Left cardiac atrium (tissue), 4 donors: Measurements from ENCODE around the gene C12orf75. TPM values are rescaled to one million over a fixed set of nuclear protein-coding genes. Genes with fewer than 3 reads are reported as not detected.
"Not testable (repeated sequence)": the region's sequence is repeated elsewhere in the genome, so short reads cannot be mapped to it uniquely, and the experiment has no call there.

Experiments
- ATAC-seq, 2 donors: fragments of 200-7000 bp; cut with Tn5 transposase; one replicate each; pipeline ENCODE4 v1.9.1; 2020; ENCODE audit warnings: mild to moderate bottlenecking in 2 of 2, moderate library complexity in 2 of 2
- DNase-seq: peaks from one replicate; pipeline ENCODE4 v3.0.0-alpha.2; 2020
- intact Hi-C, 2 donors: fragments of 100-400 bp; cut with DNase I; formaldehyde crosslinking; loops; one replicate each; pipeline versions ENCODE4 v1.14.1 to v1.15.1; 2022 to 2023
- total RNA-seq, 2 donors: library from RNA; stranded (reverse); fragmentation: NEBNext Ultra II Directional; extraction: Animal tissue kit (Norgen Biotek cat#: 25700); gene quantifications; one replicate each; pipeline ENCODE4 v1.2.1, GENCODE V29; 2021
- donor health status: DM: no; HTN: yes; CAD: no.
- donor health status: DM: no; HTN: yes; CAD: no; lungs with severe emphysema.
- donor health status: DM: yes; HTN: yes; CAD: no.
- donor health status: Dilated cardiomyopathy.

The C12orf75 gene
- total RNA-seq, 2 donors from 2014 or later: 2.8 to 4.8 TPM

- DNase-seq, ATAC-seq, intact Hi-C loops: not testable (repeated sequence)
Measured at GRCh38 chr12:105307601-105308314, 22.7 kb upstream of the C12orf75 start.

DNA sequence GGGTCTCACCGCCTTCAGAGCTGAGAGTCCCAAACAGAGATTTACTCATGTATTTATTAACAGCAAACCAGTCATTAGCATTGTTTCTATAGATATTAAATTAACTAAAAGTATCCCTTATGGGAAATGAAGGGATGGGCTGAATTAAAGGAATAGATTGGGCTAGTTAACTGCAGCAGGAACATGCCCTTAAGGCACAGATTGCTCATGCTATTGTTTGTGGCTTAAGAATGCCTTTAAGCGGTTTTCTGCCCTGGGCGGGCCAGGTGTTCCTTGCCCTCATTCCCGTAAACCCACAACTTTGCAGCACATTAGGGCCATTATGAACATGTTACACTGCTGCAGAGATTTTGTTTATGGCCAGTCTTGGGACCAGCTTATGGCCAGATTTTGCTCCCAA is 21.7 kb upstream of the C12orf75 start:
- intact Hi-C loops, ATAC-seq, DNase-seq: not testable (repeated sequence)

- intact Hi-C loops, DNase-seq, ATAC-seq: not testable (repeated sequence)
Measured at GRCh38 chr12:105309384-105309783, 21.1 kb upstream of the C12orf75 start.

GRCh38 chr12:105310476-105311085 is 19.9 kb upstream of the C12orf75 start:
- DNase-seq, ATAC-seq, intact Hi-C loops: not testable (repeated sequence)

- DNase-seq, intact Hi-C loops, ATAC-seq: not testable (repeated sequence)
Measured at GRCh38 chr12:105311936-105312335, 18.6 kb upstream of the C12orf75 start.

- DNase-seq, intact Hi-C loops, ATAC-seq: not testable (repeated sequence)
Measured at GRCh38 chr12:105313755-105314154, 16.7 kb upstream of the C12orf75 start.

GRCh38 chr12:105315130-105315529 is 15.4 kb upstream of the C12orf75 start:
- DNase-seq: no peak
- ATAC-seq: no peak
- intact Hi-C loops: no loop called here

DNA sequence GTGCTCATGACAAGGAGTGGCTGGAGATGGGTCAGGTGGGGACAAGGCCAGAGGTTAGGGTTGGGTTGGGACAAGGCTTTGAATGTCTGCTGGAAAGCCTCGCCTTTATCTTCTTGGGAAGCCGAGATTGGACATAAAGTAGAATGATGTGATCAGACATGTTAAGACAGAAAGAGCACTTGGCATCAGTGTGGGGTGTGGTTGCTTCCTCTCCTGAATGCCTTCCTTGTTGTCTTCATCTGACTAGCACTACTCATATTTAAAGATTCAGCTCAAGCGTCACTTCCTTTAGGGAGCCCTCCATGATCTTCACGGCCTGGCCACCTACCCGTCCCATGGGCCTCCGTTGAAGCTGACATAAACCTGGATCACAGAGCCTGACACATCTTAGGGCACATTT is 14.8 kb upstream of the C12orf75 start:
- no peak for DNase-seq
- ATAC-seq: no peak
- intact Hi-C loops: no loop called here

GRCh38 chr12:105316931-105317852 is 13.3 kb upstream of the C12orf75 start:
- ATAC-seq (peak in 1 of 2 donors; percentile 62), DNase-seq (no peak)
- intact Hi-C loops: no loop called here

- DNase-seq (no peak), ATAC-seq (no peak)
- intact Hi-C loops: no loop called here
Measured at GRCh38 chr12:105317942-105318621, 12.4 kb upstream of the C12orf75 start.

GRCh38 chr12:105318651-105319483 is 11.6 kb upstream of the C12orf75 start:
- DNase-seq (no peak), ATAC-seq (no peak)
- intact Hi-C loops: no loop called here

DNA sequence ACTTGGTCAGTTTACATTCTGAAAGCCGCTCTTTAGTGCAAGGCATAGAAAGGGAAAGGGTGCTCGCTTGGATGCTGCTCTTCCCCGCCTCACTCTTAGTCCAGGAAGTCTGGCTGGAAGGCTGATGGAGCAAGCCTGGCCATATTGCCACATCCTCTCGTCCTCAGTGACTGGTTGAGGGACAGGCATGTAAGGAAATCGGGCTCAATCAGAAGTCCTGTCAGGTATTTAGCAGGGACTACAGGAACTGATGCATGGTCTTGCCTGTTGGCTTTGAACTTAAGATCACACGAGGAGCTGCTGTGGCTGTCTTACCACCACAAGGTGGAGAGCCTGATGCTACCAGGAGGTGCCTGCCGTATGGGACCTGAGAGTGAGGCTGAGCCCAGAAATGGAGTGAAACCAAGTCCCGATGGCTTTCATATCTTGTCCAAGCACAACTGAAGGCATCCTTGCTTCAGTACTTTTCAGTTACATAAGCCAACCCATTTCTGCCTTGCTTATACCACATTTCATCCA is 10.7 kb upstream of the C12orf75 start:
- ATAC-seq: no peak
- intact Hi-C loops: no loop called here
- DNase-seq: no peak

GRCh38 chr12:105321125-105321524 is 9.4 kb upstream of the C12orf75 start:
- DNase-seq (no peak), ATAC-seq (no peak)
- intact Hi-C loops: no loop called here

DNA sequence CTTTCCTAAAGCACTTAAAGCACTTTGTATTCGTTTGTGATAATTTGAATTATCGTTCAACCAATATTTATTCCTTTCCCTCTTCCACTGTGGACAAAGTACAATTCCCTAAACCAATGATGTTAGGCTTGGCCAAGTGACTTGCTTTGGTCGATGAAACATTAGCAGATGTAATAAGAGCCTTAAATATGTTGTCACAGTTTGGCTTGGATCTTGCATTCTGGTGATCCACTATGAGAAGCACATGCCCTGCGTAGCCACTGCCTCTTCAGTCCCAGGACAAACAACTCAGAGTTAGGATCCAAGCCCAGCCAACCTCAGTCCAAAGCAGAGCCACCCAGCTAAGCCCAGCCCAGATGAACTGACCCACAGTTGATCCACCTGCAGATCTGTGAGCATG is 8.4 kb upstream of the C12orf75 start:
- intact Hi-C loops: no loop called here
- DNase-seq (no peak), ATAC-seq (no peak)

GRCh38 chr12:105324704-105325103 is 5.8 kb upstream of the C12orf75 start:
- DNase-seq: no peak
- intact Hi-C loops: no loop called here
- peak in 1 of 2 donors; percentile 53 for ATAC-seq

DNA sequence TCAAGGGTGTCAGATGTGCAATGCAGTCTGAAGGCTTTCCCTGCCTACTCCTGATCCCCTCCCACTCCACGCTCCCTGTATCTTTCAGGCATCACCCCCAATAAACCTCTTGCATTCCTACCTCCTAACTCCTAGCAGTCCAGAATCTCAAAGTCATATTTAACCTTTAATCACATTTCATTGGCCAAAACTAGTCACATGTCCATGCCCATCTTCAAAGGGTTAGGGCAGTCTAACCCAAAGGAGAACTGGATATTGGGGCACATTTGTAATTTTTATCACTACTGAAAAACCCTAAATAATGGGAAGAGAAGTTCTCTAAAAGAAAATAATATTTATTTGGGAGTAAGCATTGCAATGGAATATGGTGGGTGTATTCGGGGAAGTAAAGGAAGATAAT is 5.4 kb upstream of the C12orf75 start:
- DNase-seq: no peak
- intact Hi-C loops: no loop called here
- no peak for ATAC-seq

- ATAC-seq (no peak), DNase-seq (no peak)
- intact Hi-C loops: no loop called here
Measured at GRCh38 chr12:105329926-105330282, 587 bp upstream of the C12orf75 start.
